Measurements from ENCODE around the gene DNHD1.

DNHD1 gene, protein sequence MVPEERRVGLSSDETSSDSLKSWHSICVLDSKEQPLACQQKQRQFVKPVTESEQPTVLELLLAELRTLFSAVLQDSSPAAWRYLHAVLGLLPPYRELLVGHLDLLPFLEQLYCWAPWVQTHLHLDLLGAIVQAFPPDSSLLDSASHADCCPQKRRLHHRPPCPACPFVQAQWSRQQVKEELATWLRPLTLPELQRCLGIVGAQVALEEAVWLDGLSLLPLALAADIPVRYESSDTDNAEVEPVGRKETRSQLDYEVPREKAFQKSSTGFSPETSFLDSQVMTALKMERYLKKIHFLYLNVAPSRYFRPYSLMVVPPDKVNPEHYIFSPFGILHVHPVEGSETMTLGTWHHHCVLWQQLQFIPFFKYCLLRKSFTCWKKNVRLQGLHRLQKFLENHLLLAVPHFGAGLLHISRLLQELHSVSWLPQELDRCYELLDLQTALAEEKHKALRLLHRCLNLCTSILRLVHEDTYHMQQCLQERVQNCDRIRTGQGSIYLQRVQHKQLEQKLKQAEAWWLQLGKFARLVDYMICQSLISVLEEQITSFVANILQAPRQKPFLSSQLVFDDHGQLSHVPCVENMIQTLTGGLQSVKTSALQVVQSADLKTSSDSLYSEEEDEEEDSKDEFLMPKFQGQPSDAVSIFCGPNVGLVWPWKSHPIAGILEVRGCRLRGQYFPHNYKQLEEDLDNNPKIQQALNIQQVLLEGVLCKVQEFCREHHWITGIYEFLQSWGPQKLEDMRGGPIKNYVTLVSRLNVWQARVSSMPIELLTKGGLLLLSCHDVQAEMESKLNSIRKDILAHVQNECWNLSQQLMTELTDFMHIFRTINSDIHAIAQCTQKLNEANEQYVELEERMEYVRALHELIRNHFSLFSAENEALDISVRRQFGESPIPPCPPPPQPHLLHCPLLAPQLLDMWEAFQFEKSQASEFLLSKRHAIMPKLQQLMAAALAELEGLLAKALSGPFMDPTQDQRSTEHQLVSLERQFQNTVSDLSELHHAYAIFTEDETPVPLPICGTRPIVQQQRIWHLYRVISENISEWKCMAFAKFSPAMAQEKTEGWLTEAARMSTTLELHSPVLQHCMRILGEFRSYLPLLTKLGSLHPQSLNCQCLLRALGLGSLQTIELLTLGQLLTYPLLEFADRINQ (N-terminal part only)

GRCh38 chr11:6497069-6497839 is at the start of gene DNHD1:
TSS of gene DNHD1 (plus strand) at chr11:6497280. CDS start at chr11:6498216, 936 bp downstream.
- DNase-seq (ENCODE audit: low read depth): no peak

DNA sequence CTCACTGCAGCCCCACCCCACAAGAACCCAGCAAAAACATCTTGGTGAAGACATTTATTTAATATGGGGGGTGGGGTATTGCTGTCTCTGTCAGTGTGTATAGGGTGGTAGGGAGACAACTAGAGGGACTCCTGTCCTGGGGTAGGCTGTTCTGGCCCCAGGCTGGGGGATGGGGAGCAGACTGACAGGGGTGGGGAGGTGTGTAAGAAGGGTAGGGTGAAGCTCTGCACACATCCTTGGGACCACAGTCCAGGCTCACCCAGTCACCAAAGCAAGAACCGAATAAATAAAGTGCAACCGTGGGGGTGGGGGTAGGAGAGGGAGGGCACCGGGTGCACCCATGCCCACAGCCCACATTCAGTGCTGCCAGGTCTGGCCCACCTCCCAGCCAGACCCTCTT is 48.5 kb upstream of the DNHD1 start:
- DNase-seq (ENCODE audit: low read depth): no peak

DNA sequence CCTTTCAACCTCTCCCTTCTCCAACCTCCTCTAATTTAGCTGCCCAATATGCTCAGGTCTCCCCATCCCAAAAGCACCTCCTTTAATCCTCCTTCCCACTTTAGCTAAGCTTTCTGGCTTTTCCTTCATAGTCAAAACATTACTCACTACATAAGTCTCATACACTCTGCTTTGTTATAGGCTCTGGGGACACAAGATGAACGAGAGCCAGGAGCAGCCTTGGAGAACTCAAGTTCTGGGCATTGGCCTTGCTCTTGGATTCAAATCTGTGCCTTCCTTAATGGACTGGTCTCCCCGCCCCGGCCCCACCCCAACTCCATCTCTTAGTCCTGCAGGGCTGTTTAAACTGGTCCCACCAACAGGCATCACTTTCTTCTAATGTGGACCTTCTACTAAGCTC is 44.9 kb upstream of the DNHD1 start:
- DNase-seq (ENCODE audit: low read depth): no peak

DNA sequence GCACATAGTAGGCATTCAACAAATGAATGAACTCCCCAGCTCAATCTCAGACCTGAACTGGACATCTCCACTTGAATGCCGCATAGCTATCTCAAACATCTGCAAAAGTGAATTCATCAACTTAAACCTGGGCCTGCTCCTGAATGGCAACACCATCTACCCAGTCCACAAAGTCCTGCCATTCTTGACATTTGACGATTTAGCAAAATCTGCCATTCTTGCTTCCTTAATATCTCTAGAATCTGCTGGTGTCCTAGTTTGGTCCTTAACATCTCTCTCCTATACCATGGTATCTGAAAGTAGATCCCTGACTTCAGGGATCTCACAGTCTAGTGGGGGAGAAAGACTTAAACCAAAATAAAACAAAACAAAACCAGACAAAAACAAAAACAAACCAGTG is 43.9 kb upstream of the DNHD1 start:
- no peak for DNase-seq (ENCODE audit: low read depth)

DNA sequence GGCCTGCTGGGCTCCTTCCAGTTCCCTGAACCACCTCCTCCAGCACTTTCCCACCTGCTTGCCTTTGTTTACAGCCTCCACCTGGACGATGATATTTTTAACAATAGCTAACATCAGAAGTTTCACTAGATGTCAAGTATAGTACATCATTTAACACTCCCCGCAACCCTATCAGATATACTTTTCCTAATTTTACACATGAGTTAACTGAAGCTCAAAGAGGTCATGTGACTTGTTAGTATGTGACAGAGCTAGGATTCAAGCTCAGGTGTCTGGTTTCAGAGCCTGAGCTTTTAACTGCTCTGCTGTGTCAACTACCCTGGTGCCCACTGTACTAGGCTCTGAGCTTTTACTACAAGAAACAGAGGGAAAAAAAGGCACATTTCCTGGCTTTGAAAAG is 42.0 kb upstream of the DNHD1 start:
- no peak for DNase-seq (ENCODE audit: low read depth)

- DNase-seq (ENCODE audit: low read depth): no peak
Measured at GRCh38 chr11:6456361-6457073, 40.6 kb upstream of the DNHD1 start.

GRCh38 chr11:6457581-6458320 is 39.3 kb upstream of the DNHD1 start:
- no peak for DNase-seq (ENCODE audit: low read depth)

DNA sequence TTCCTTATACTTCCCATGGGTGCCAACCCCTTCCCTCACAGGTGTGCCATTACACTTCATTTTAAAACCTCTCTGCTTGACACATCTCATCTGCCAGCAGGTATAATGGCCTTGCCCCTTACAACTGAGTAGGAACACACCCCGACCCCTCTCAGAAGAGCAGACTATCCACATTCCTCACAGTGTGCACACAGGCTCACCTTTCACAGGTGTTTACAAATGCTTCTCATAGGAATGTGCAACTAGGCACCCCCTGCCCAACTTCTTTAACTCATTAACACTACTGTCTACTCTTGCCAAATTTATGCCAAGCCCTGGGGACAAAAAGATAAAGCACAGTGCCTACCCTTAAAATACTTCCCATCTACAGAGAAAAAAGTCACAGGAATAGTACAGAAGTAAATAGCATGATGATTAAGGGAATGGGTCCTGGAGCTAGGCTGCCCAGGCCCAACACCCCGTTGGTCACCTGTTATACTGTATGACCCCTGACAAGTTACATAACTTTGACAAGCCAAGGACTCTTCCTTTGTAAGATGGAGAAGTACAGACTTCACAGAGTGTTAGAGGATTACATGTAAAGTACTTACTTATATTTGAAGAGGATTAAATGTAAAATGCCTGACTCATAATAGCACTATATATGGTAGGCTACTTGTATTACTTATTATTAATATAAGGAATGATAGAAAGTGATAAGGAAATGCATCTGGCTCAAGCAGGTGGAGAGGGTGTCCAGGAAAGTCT is 38.6 kb upstream of the DNHD1 start:
- DNase-seq (ENCODE audit: low read depth): no peak

- no peak for DNase-seq (ENCODE audit: low read depth)
Measured at GRCh38 chr11:6459099-6459450, 38.0 kb upstream of the DNHD1 start.

DNA sequence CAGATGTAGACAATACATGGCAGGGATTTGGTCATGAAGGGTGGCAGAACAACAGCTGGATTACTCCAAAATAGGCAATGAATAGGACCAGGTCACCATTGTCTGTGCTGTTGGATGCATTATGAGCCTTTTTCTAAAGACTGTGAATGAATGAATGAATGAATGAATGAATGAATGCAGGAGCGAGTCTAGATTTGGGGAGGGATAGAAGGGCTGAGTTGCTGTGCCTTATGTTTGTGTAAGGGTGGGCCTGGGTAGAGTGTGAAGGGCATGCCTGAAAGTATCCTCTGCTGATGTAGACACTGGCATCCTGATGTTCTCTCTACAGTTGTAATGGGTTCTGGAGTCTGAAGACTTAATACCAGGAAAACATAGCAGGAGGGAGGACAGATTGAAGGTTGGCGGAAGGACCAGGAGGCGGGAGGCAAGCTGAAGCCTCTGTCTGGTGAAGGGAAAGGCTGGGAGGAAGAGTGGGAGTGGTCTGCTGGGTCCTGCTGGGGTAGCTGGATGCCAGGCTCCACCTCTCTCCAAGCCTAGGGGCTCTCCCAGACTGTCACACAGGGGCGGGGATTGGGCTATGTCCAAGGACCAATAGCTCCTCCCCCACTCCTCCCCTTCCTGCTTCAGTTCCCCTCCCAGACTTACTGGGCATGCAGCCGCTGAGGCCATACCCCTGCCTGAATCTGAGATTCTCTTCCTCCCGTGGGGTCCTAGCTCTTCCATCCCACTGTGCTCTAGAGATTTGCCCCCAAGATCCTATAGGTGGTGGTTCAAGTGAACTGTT is 28.2 kb upstream of the DNHD1 start:
- no peak for DNase-seq (ENCODE audit: low read depth)

- no peak for DNase-seq (ENCODE audit: low read depth)
Measured at GRCh38 chr11:6469599-6469998, 27.5 kb upstream of the DNHD1 start.

- DNase-seq (ENCODE audit: low read depth): no peak
Measured at GRCh38 chr11:6472934-6473333, 24.1 kb upstream of the DNHD1 start.

DNA sequence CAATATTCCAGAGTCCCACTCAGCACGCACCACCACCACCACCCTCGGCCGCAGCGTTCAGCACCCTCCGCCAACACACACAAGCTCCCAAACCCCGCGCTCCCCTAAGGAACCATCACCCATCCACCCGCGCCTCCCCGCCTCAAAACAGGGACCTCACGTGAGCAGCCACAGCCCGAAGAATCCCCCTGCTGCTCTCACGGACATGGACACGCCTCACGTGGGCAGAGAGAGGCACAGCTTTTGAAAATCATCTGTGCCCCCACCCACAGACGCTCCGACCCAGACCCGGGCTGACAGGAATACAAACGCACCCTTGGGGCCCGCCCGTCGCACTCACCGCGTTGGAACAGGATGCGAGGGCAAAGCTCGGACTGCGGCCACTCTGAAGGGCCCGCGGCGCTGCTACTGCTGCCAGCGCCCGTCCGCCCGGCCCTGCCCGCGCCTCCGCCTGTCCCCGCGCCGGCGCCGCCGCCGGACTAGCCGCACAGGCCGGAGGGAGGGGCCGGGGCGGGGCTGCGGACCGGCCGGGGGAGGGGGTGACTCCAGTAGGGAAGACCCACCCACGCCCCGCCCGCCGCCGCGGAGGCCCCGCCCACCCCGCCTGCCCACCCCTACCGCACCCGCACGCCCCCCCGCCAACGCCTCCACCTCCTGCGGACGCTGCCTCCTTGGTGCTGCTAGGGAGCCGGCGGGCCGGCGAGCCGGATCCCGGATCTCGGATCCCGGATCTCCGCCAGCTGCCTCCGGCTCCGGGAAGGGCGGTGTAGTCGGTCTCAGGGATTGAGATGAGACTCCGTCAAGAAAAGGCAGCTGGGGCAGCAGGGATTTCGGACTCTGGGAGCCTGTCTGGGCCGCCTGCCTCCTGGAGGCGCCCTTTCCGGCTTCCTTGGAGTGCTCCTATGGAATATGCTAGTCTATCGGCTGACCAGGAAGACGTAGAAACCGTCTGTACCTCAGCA is 23.3 kb upstream of the DNHD1 start, which contains the start of gene TRIM3:
TRIM3 (minus strand) TSS at position 491 of the 962 bp plus-strand sequence. CDS start 8,246 bp downstream, outside the sequence.
- DNase-seq (ENCODE audit: low read depth): no peak

GRCh38 chr11:6474413-6474792 is 22.7 kb upstream of the DNHD1 start:
- no peak for DNase-seq (ENCODE audit: low read depth)

DNA sequence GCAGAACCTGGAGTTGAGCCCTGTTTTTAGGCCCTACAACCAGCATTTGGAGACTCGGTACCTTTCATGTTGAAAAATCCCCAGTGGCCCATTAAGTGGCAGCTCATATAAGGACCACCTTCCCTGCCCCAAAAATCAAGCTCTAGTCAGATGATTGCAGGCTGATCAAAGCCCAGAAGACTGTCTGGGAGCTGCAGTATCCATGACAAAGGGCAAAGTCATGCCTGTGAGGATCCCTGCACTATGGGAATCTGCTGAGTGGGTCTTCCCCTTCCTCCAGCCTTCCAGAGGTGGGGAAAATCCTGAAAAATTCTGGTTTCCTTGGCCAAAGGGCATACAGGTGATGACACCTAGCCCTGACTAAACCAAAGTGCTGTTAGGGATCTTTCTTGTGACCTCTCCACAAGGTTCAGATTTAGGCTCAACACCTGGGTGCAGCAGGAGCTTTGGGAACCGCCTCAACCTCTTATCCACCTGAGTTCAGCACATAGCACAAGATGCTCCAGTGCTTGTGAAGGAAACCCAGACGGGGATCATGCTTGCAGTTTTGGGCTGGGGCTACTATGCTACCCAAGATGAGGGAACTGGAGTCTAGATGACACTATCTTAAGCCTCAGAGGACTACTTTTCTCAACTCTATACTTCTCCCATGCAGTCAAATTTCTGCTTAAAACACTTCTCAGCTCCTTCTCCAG is 22.1 kb upstream of the DNHD1 start:
- DNase-seq (ENCODE audit: low read depth): no peak

DNA sequence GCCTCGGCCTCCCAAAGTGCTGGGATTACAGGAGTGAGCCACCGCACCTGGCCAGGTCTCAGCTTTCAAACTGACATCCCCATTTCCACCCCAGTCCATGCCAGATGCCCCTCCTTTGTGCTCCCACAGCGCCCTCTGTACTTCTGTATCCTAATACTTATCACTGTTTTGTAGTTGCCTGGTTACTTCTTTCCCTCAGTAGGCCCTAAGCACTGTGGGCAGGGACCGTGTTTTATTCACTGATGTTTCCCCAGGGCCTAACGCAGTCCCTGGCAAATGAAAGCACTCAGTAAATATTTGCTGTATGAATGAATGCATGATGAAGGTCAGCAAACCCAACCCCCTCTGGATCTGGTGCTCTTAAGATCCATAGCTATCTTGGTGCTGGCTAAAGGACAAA is 21.1 kb upstream of the DNHD1 start:
- no peak for DNase-seq (ENCODE audit: low read depth)

DNA sequence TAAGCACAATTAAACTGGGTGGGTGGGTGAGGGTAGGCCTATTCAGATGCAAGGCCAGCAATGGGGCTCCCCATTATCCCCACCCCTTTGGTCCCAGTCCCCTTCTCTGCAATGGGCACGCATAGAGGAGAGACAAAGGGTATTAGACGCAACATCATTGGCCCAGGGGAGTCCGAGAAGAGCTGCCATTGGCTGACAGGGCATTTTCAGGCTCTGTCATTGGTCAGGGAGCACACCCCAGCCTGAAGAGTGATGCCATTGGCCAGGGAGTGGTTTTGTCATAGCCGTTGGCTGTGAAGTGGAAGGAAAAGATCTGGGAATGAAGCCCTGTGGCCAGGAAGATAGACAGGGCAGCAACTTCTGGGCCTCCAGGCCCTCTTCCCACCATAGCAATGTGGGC is 20.5 kb upstream of the DNHD1 start:
- no peak for DNase-seq (ENCODE audit: low read depth)
